HL-60 (cell line): Measurements from ENCODE around the gene ANO2.

Experiments used
- GABPA ChIP-seq: IDR thresholded peaks from 2 replicates; pipeline ENCODE4 v1.6.1; 2012; ENCODE audit warnings: low read depth
- POLR2AphosphoS5 ChIP-seq: IDR thresholded peaks from 2 replicates; pipeline ENCODE4 v1.6.1; 2012; ENCODE audit warnings: low read depth
- SPI1 ChIP-seq: IDR thresholded peaks from 2 replicates; pipeline ENCODE4 v1.6.1; 2012; ENCODE audit warnings: low read depth, mild to moderate bottlenecking, borderline replicate concordance
- TF ChIP-seq, protein P1 (sequence below): IDR thresholded peaks from one replicate; pipeline ENCODE4 v1.5.1; 2011; ENCODE audit warnings: low read length, control low read depth, inconsistent platforms; ENCODE audit not compliant: insufficient read depth

GRCh38 chr12:5622280-5622679, 322.8 kb downstream of the ANO2 start:
- TF ChIP-seq, protein P1, sequence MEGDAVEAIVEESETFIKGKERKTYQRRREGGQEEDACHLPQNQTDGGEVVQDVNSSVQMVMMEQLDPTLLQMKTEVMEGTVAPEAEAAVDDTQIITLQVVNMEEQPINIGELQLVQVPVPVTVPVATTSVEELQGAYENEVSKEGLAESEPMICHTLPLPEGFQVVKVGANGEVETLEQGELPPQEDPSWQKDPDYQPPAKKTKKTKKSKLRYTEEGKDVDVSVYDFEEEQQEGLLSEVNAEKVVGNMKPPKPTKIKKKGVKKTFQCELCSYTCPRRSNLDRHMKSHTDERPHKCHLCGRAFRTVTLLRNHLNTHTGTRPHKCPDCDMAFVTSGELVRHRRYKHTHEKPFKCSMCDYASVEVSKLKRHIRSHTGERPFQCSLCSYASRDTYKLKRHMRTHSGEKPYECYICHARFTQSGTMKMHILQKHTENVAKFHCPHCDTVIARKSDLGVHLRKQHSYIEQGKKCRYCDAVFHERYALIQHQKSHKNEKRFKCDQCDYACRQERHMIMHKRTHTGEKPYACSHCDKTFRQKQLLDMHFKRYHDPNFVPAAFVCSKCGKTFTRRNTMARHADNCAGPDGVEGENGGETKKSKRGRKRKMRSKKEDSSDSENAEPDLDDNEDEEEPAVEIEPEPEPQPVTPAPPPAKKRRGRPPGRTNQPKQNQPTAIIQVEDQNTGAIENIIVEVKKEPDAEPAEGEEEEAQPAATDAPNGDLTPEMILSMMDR, result no peak
- TF ChIP-seq GABPA (no peak), POLR2AphosphoS5 (no peak), SPI1 (no peak)
